OCI-LY3 (cell line): Measurements from ENCODE around the gene DMRT1.

Experiments used
- H2AFZ ChIP-seq: fragments of 200-600, 300-600 bp; shearing (Covaris generic); 2 replicates; pipeline ENCODE4 v1.6.0; 2014; ENCODE audit warnings: antibody characterized with exemption, low read depth, low read length
- H3K27ac ChIP-seq: fragments of 200-600, 300-600 bp; sonication (generic); 2 replicates; pipeline ENCODE4 v1.5.1; 2014; ENCODE audit warnings: mild to moderate bottlenecking, low read length, moderate library complexity, mixed read lengths
- H3K27me3 ChIP-seq: fragments of 200-600, 300-600 bp; sonication (generic); 2 replicates; pipeline ENCODE4 v1.6.1; 2014; ENCODE audit warnings: low read depth, low read length, mixed read lengths
- H3K36me3 ChIP-seq: fragments of 200-600, 300-600 bp; sonication (generic); replicated peaks from 2 replicates; pipeline ENCODE3; 2014; ENCODE audit warnings: low read depth, low read length, mixed read lengths
- H3K4me1 ChIP-seq: fragments of 300-600, 200-600 bp; sonication (generic); 2 replicates; pipeline ENCODE4 v1.6.1; 2014; ENCODE audit warnings: low read length, mixed read lengths
- H3K4me2 ChIP-seq: fragments of 200-600, 300-600 bp; sonication (generic); 2 replicates; pipeline ENCODE4 v1.6.1; 2014; ENCODE audit warnings: low read length, mixed read lengths
- H3K4me3 ChIP-seq: fragments of 300-600, 200-600 bp; sonication (generic); 2 replicates; pipeline ENCODE4 v1.5.1; 2014; ENCODE audit warnings: antibody characterized with exemption, mild to moderate bottlenecking, low read length, moderate library complexity
- H3K79me2 ChIP-seq: fragments of 300-600, 200-600 bp; shearing (Covaris generic); 2 replicates; pipeline ENCODE4 v1.6.1; 2014; ENCODE audit warnings: mild to moderate bottlenecking, low read length, mixed read lengths
- H3K9ac ChIP-seq: fragments of 300-600, 200-600 bp; shearing (Covaris generic); 2 replicates; pipeline ENCODE4 v1.6.0; 2014; ENCODE audit warnings: mild to moderate bottlenecking, low read length, moderate library complexity
- H3K9me3 ChIP-seq: fragments of 200-600, 300-600 bp; shearing (Covaris generic); 2 replicates; pipeline ENCODE4 v1.6.1; 2014; ENCODE audit warnings: low read length, mixed read lengths; ENCODE audit not compliant: insufficient read depth
- H4K20me1 ChIP-seq: fragments of 200-600, 300-600 bp; sonication (generic); 2 replicates; pipeline ENCODE4 v1.6.1; 2016; ENCODE audit warnings: low read length, mixed read lengths; ENCODE audit not compliant: insufficient read depth
- EZH2phosphoT487 ChIP-seq: fragments of 200-600 bp; shearing (Covaris generic); IDR thresholded peaks from 2 replicates; pipeline ENCODE4 v1.6.1; 2018; ENCODE audit warnings: antibody characterized with exemption, mixed run types, low read depth
- TF ChIP-seq, protein P1 (sequence below): fragments of 200-600, 300-600 bp; sonication (generic); IDR thresholded peaks from 2 replicates; pipeline ENCODE4 v1.5.1; 2014; ENCODE audit warnings: antibody characterized with exemption, low read length, low read depth

Gene DMRT1

GRCh38 chr9:1008216-1008615 lies 166.7 kb downstream of the DMRT1 start:
- Histone ChIP-seq H3K36me3 (no peaks in the 10 kb centered on the region), H3K27ac (no peak overlapping the region), H2AFZ (no peak overlapping the region), H3K4me3 (no peak overlapping the region), H3K79me2 (no peaks in the 10 kb centered on the region), H3K9ac (no peak overlapping the region), H3K9me3 (no peaks in the 10 kb centered on the region), H4K20me1 (no peaks in the 10 kb centered on the region), H3K4me2 (no peak overlapping the region), H3K4me1 (peaks cover 34% of the 10 kb centered on the region), H3K27me3 (no peaks in the 10 kb centered on the region)
- no peak for TF ChIP-seq EZH2phosphoT487
- TF ChIP-seq, protein P1, sequence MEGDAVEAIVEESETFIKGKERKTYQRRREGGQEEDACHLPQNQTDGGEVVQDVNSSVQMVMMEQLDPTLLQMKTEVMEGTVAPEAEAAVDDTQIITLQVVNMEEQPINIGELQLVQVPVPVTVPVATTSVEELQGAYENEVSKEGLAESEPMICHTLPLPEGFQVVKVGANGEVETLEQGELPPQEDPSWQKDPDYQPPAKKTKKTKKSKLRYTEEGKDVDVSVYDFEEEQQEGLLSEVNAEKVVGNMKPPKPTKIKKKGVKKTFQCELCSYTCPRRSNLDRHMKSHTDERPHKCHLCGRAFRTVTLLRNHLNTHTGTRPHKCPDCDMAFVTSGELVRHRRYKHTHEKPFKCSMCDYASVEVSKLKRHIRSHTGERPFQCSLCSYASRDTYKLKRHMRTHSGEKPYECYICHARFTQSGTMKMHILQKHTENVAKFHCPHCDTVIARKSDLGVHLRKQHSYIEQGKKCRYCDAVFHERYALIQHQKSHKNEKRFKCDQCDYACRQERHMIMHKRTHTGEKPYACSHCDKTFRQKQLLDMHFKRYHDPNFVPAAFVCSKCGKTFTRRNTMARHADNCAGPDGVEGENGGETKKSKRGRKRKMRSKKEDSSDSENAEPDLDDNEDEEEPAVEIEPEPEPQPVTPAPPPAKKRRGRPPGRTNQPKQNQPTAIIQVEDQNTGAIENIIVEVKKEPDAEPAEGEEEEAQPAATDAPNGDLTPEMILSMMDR, result no peak

- H3K4me2 ChIP-seq, result peak overlapping the region; percentile 53
- no peaks in the 10 kb centered on the region for H3K27me3 ChIP-seq
- H3K4me3 ChIP-seq, result peak overlapping the region; percentile 44
- H3K4me1 ChIP-seq, result peaks cover 31% of the 10 kb centered on the region
- peak overlapping the region; percentile 90 for H2AFZ ChIP-seq
- H3K79me2 ChIP-seq, result no peaks in the 10 kb centered on the region
- no peaks in the 10 kb centered on the region for H3K36me3 ChIP-seq
- H3K9ac ChIP-seq, result no peak overlapping the region
- no peaks in the 10 kb centered on the region for H4K20me1 ChIP-seq
- no peaks in the 10 kb centered on the region for H3K9me3 ChIP-seq
- no peak overlapping the region for H3K27ac ChIP-seq
- TF ChIP-seq, protein P1, result peak; percentile 94
- TF ChIP-seq EZH2phosphoT487, result no peak
Observed at GRCh38 chr9:1009101-1009707, 167.7 kb downstream of the DMRT1 start.

DNA sequence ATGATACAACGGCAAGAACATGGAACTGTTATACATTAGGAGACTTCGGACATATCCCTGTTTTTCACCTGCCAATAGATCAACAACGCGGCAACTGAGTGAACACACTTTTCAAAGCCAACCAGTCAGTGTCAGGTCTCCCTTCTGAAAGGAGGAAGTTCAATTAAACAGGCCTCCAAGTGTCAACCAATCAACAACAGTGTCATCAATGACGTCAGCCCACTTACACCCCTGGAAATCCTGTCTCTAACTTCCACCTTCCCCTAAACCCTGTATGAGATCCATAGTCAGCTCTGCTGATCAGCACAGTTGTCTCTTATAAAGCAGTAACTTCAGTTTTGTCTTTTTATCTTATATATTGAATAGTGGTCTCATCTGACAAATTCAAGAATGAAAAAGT lies 171.5 kb downstream of the DMRT1 start:
- no peaks in the 10 kb centered on the region for H3K36me3 ChIP-seq
- H3K4me1 ChIP-seq, result peaks cover 12% of the 10 kb centered on the region
- H3K27me3 ChIP-seq, result no peaks in the 10 kb centered on the region
- no peaks in the 10 kb centered on the region for H4K20me1 ChIP-seq
- no peak overlapping the region for H2AFZ ChIP-seq
- no peaks in the 10 kb centered on the region for H3K9me3 ChIP-seq
- no peak for TF ChIP-seq EZH2phosphoT487
- TF ChIP-seq, protein P1, result no peak
- no peak overlapping the region for H3K4me3 ChIP-seq
- no peak overlapping the region for H3K4me2 ChIP-seq
- no peak overlapping the region for H3K27ac ChIP-seq
- no peaks in the 10 kb centered on the region for H3K79me2 ChIP-seq
- no peak overlapping the region for H3K9ac ChIP-seq

DNA sequence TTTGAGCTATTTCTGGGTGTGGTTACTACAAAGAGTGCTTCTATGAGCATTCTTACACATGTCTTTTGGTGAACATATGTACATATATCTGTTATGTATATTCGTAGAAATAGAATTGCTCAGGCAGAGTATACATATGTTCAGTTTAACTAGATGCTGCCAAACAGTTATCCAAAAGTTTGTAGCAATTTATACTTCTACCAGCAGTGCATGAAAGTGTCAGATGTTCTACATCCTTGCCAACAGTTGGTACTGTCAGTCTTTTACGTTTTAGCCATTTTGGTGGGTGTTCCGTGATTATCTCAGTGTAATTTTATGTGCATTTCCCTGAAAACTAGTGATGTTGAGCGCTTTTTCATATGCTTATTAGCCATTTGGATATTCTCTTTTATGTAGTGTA lies 172.7 kb downstream of the DMRT1 start:
- Histone ChIP-seq H3K79me2 (no peaks in the 10 kb centered on the region), H2AFZ (no peak overlapping the region), H3K4me2 (no peak overlapping the region), H3K9me3 (no peaks in the 10 kb centered on the region), H3K36me3 (no peaks in the 10 kb centered on the region), H3K4me1 (peaks cover 3% of the 10 kb centered on the region; the same call in 1 of the 2 replicates), H3K4me3 (no peak overlapping the region), H3K9ac (no peak overlapping the region), H4K20me1 (no peaks in the 10 kb centered on the region), H3K27me3 (no peaks in the 10 kb centered on the region), H3K27ac (no peak overlapping the region)
- TF ChIP-seq, protein P1, result no peak
- no peak for TF ChIP-seq EZH2phosphoT487
